ENCODE measurements around the gene HAPSTR1.

The HAPSTR1 gene

DNA sequence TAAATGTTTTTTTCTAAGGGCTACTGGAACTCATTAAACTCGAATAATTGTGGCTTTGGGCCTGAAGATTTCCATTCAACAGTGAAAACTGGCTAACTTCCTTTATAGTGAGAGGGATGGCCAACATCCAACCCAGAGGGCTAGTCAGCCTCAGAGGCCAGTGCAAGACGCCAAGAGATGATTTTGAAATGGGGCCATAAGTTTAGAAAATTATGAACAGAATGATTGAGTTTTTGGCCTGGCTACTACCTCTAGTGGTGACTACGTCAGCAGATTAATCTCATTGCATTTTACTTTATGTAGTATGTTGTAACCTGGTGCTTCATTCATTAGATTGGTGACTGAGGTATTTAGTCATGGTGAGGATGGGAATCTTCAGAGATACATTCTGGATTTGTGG lies 28.4 kb downstream of the HAPSTR1 start:
- TF ChIP-seq, protein P1, sequence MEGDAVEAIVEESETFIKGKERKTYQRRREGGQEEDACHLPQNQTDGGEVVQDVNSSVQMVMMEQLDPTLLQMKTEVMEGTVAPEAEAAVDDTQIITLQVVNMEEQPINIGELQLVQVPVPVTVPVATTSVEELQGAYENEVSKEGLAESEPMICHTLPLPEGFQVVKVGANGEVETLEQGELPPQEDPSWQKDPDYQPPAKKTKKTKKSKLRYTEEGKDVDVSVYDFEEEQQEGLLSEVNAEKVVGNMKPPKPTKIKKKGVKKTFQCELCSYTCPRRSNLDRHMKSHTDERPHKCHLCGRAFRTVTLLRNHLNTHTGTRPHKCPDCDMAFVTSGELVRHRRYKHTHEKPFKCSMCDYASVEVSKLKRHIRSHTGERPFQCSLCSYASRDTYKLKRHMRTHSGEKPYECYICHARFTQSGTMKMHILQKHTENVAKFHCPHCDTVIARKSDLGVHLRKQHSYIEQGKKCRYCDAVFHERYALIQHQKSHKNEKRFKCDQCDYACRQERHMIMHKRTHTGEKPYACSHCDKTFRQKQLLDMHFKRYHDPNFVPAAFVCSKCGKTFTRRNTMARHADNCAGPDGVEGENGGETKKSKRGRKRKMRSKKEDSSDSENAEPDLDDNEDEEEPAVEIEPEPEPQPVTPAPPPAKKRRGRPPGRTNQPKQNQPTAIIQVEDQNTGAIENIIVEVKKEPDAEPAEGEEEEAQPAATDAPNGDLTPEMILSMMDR (IDR thresholded peaks at IDR 0.05; ENCODE audit: extremely low read depth, insufficient read depth, missing control alignments), result no peak
- in situ Hi-C loops (cut with MboI; ENCODE audit: low pct_unique_long_range_greater_than_20kb, low sequenced_read_pairs, unreplicated experiment), result no loop called here
- no peak for DNase-seq (ENCODE audit: low spot score)

GRCh38 chr16:9122342-9122741 lies 30.9 kb downstream of the HAPSTR1 start:
- TF ChIP-seq, protein P1 (IDR thresholded peaks at IDR 0.05; ENCODE audit: extremely low read depth, insufficient read depth, missing control alignments), result no peak
- DNase-seq (ENCODE audit: low spot score), result no peak
- in situ Hi-C loops (cut with MboI; ENCODE audit: low pct_unique_long_range_greater_than_20kb, low sequenced_read_pairs, unreplicated experiment), result no loop called here

- no peak for DNase-seq (ENCODE audit: low spot score)
- TF ChIP-seq, protein P1 (IDR thresholded peaks at IDR 0.05; ENCODE audit: extremely low read depth, insufficient read depth, missing control alignments), result no peak
- in situ Hi-C loops (cut with MboI; ENCODE audit: low pct_unique_long_range_greater_than_20kb, low sequenced_read_pairs, unreplicated experiment), result no loop called here
These were observed 31.5 kb downstream of the HAPSTR1 start for GRCh38 chr16:9122969-9123368.

GRCh38 chr16:9123401-9123800 lies 32.0 kb downstream of the HAPSTR1 start:
- in situ Hi-C loops (cut with MboI; ENCODE audit: low pct_unique_long_range_greater_than_20kb, low sequenced_read_pairs, unreplicated experiment), result no loop called here

DNA sequence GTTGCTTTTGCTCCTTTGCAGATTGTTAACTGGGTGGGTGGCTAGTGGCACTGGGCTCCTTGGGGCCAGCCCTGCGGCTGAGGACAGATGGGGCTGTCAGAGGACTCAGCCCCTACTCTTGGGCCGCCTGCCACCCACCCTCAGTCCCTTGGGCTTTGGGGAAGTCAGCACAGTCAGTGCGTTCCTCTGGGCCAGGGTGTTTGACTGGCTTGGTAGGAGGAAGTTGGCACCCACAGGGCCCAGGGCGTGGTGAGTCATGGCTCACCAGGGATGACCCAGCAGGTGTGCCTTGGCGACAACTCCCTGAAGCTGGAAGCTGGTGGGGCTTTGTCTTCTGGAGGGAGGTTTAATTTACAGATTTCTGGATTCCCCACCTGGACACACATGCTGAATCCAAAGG lies 32.4 kb downstream of the HAPSTR1 start:
- in situ Hi-C loops (cut with MboI; ENCODE audit: low pct_unique_long_range_greater_than_20kb, low sequenced_read_pairs, unreplicated experiment), result no loop called here

More at GRCh38 chr16:9123401-9123800, 32.0 kb downstream of the HAPSTR1 start:
- DNase-seq (ENCODE audit: low spot score), result no peak
- TF ChIP-seq, protein P1 (IDR thresholded peaks at IDR 0.05; ENCODE audit: extremely low read depth, insufficient read depth, missing control alignments), result no peak

DNA sequence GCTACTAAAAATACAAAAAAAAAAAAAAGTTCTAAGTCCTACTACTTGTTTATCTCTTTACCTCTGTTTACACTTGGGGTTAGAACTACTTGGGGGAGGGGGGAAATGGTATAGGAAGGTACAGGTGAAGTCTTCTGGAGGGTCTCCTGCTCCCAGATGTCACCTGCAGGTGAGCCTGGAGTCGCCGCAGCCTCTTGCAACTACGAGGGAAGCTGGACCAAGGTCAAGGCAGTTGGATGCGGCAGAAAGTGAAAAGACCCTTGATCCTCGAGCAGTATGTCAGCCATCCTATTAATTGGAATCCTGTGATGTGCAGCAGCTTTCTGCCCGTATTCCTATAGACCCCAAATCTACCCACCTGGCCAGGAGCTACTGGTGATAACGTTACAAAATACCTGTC lies 33.0 kb downstream of the HAPSTR1 start:
- TF ChIP-seq, protein P1 (IDR thresholded peaks at IDR 0.05; ENCODE audit: extremely low read depth, insufficient read depth, missing control alignments), result no peak
- DNase-seq (ENCODE audit: low spot score), result no peak
- in situ Hi-C loops (cut with MboI; ENCODE audit: low pct_unique_long_range_greater_than_20kb, low sequenced_read_pairs, unreplicated experiment), result no loop called here

More for the DNA sequence above, 32.4 kb downstream of the HAPSTR1 start:
- no peak for DNase-seq (ENCODE audit: low spot score)
- TF ChIP-seq, protein P1 (IDR thresholded peaks at IDR 0.05; ENCODE audit: extremely low read depth, insufficient read depth, missing control alignments), result no peak

Data from GM13977 (cell line).